Panc1 (cell line): ENCODE results near the gene TANGO6. TPM values are rescaled to one million over a fixed set of nuclear protein-coding genes. Genes with fewer than 3 reads are reported as not detected.

Experiments
- ATAC-seq: fragments of 200-7000 bp; cut with Tn5 transposase; 2 replicates; pipeline ENCODE4 v1.9.1; 2020; ENCODE audit warnings: mild to moderate bottlenecking, moderate library complexity
- BruUV-seq: library from RNA; stranded (reverse); fragments of 400-500 nt; replicated peaks from 2 replicates; lab custom pipeline; 2021; lab: Mats Ljungman, UMichigan
- CTCF ChIA-PET: fragments of 300-600 bp; sonication (Branson Sonifier 250); formaldehyde crosslinking; loops from one replicate; lab custom pipeline; 2022; ENCODE audit warnings: antibody characterized with exemption; lab: Charles Lee
- POLR2A ChIA-PET: fragments of 300-600 bp; sonication (Branson Sonifier 250); formaldehyde crosslinking; loops from one replicate; lab custom pipeline; 2022; ENCODE audit warnings: antibody characterized with exemption; lab: Charles Lee
- DNase-seq: peaks from one replicate; pipeline ENCODE4 v3.0.0-alpha.2; 2010; ENCODE audit warnings: low read depth, low spot score
- H3K27ac ChIP-seq: 2 replicates; pipeline ENCODE4 v1.5.1; 2011; ENCODE audit warnings: mild to moderate bottlenecking, low read length, inconsistent platforms
- H3K27me3 ChIP-seq: fragments of 200-500 bp; sonication (Bioruptor generic); 2 replicates; pipeline ENCODE4 v1.6.0; 2014; ENCODE audit warnings: low read length, inconsistent platforms; ENCODE audit not compliant: control insufficient read depth, insufficient read depth
- H3K36me3 ChIP-seq: fragments of 200-500 bp; sonication (Bioruptor generic); 2 replicates; pipeline ENCODE4 v1.5.1; 2014; ENCODE audit warnings: inconsistent platforms, mild to moderate bottlenecking, low read length, moderate library complexity; ENCODE audit not compliant: control insufficient read depth, insufficient read depth
- H3K4me1 ChIP-seq: 2 replicates; pipeline ENCODE4 v1.5.1; 2011; ENCODE audit warnings: inconsistent platforms, mild to moderate bottlenecking, low read length, moderate library complexity; ENCODE audit not compliant: control insufficient read depth, insufficient read depth
- H3K4me3 ChIP-seq, 2 experiments: 2 replicates each; pipeline ENCODE4 v1.5.1; 2011 to 2012; ENCODE audit warnings: low read depth in 2 of 2, low read length in 2 of 2, mild to moderate bottlenecking in 2 of 2, inconsistent platforms in 1 of 2, moderate library complexity in 1 of 2
- H3K9me3 ChIP-seq: fragments of 200-500 bp; sonication (Bioruptor generic); 2 replicates; pipeline ENCODE4 v1.5.1; 2014; ENCODE audit warnings: low read depth, mild to moderate bottlenecking, inconsistent platforms, low read length, moderate library complexity; ENCODE audit not compliant: control insufficient read depth, insufficient read depth
- CTCF ChIP-seq: fragments of 450-650 bp; IDR thresholded peaks from 2 replicates; pipeline ENCODE4 v1.5.1; 2017; ENCODE audit warnings: mild to moderate bottlenecking
- POLR2AphosphoS5 ChIP-seq: IDR thresholded peaks from 2 replicates; pipeline ENCODE4 v1.6.1; 2012; ENCODE audit warnings: mild to moderate bottlenecking, low read depth, low read length, moderate library complexity
- REST ChIP-seq, 2 experiments: IDR thresholded peaks; 2 replicates each; pipeline ENCODE4 v1.6.1; 2011 to 2012; ENCODE audit warnings: low read depth in 2 of 2, control low read depth in 1 of 2, low read length in 1 of 2, mild to moderate bottlenecking in 1 of 2, moderate library complexity in 1 of 2; ENCODE audit not compliant: insufficient read depth in 1 of 2
- SIN3A ChIP-seq: IDR thresholded peaks from 2 replicates; pipeline ENCODE4 v1.6.1; 2012; ENCODE audit warnings: low read depth, mild to moderate bottlenecking, low read length, moderate library complexity, borderline replicate concordance; ENCODE audit not compliant: insufficient read depth
- TCF7L2 ChIP-seq: IDR thresholded peaks from 2 replicates; pipeline ENCODE4 v1.6.1; 2011; ENCODE audit warnings: mild to moderate bottlenecking, low read depth, low read length, inconsistent platforms
- in situ Hi-C: cut with HindIII; loops from 2 replicates; pipeline ENCODE4 v1.10.0; 2016; ENCODE audit warnings: low sequenced_read_pairs, low pct_unique_long_range_greater_than_20kb
- intact Hi-C: fragments of 100-400 bp; cut with micrococcal nuclease; formaldehyde crosslinking; loops from one replicate; pipeline ENCODE4 v1.10.0; 2022; ENCODE audit not compliant: unreplicated experiment
- total RNA-seq: library from RNA; stranded (reverse); gene quantifications from one replicate; pipeline ENCODE4 v1.2.1, GENCODE V29; 2021; ENCODE audit not compliant: unreplicated experiment

TANGO6 gene
- total RNA-seq, 1 experiment from 2014 or later = 11.0 TPM

GRCh38 chr16:69111216-69111875 is 268.0 kb downstream of the TANGO6 start:
- intact Hi-C loops = loop anchor here (10.0 kb wide), 1 partner anchor 257 kb away; no protein-coding TSS in a partner anchor
- in situ Hi-C loops = no loop called here
- Histone ChIP-seq H3K36me3 (no peaks in the 10 kb centered on the region), H3K9me3 (no peaks in the 10 kb centered on the region), H3K4me1 (peaks cover 15% of the 10 kb centered on the region), H3K27ac (no peak overlapping the region), H3K27me3 (no peaks in the 10 kb centered on the region), H3K4me3 (no peak overlapping the region)
- no peak for ATAC-seq
- ChIA-PET POLR2A (interaction anchor here (0.7 kb wide), 1 partner anchor 40 kb away, joined by 3 read pairs; no protein-coding TSS in a partner anchor), CTCF (interaction anchor here (0.5 to 0.6 kb wide), 3 partner anchors 18 to 119 kb away, joined by 4 to 16 read pairs (median 4); no protein-coding TSS in a partner anchor)
- no peak for DNase-seq
- TF ChIP-seq POLR2AphosphoS5 = no peak
- no peak for TF ChIP-seq SIN3A
- TF ChIP-seq TCF7L2 = no peak
- no peak for TF ChIP-seq CTCF
- no peak for TF ChIP-seq REST (IDR thresholded peaks at IDR 0.05; ENCODE audit: insufficient read depth in 1 of 2, low read depth in 2 of 2, low read length in 1 of 2)
- no TSS peak for BruUV-seq

GRCh38 chr16:69111876-69112230 is 268.5 kb downstream of the TANGO6 start:
- ChIA-PET CTCF (interaction anchor here (0.5 kb wide), 1 partner anchor 18 kb away, joined by 16 read pairs; no protein-coding TSS in a partner anchor), POLR2A (no interaction called here)
- Histone ChIP-seq H3K36me3 (no peaks in the 10 kb centered on the region), H3K4me3 (no peak overlapping the region), H3K9me3 (no peaks in the 10 kb centered on the region), H3K27ac (no peak overlapping the region), H3K27me3 (no peaks in the 10 kb centered on the region), H3K4me1 (peaks cover 15% of the 10 kb centered on the region)
- DNase-seq = no peak
- in situ Hi-C loops (no loop called here), intact Hi-C loops (loop anchor here (10.0 kb wide), 1 partner anchor 257 kb away; no protein-coding TSS in a partner anchor)
- no peak for TF ChIP-seq TCF7L2
- no peak for TF ChIP-seq REST (IDR thresholded peaks at IDR 0.05; ENCODE audit: insufficient read depth in 1 of 2, low read depth in 2 of 2, low read length in 1 of 2)
- TF ChIP-seq POLR2AphosphoS5 = no peak
- TF ChIP-seq CTCF = no peak
- TF ChIP-seq SIN3A = no peak
- ATAC-seq = no peak
- BruUV-seq = no TSS peak
